A172 (cell line): Measurements from ENCODE around the gene ZNF416. TPM values are rescaled to one million over a fixed set of nuclear protein-coding genes. Genes with fewer than 3 reads are reported as not detected.

Experiments used
- DNase-seq: peaks from one replicate; pipeline ENCODE4 v3.0.0-alpha.2; 2015; ENCODE audit warnings: low spot score
- total RNA-seq: library from RNA; depleted of rRNA; stranded (reverse); fragments of >200 nt; shearing (Covaris generic); gene quantifications from 2 replicates; pipeline ENCODE4 v1.2.3, GENCODE V29; 2014; rRNA removed

Gene ZNF416
- total RNA-seq, 1 experiment from 2014 or later, result 8.5 TPM

- no peak for DNase-seq
These were observed 19.7 kb downstream of the ZNF416 start for GRCh38 chr19:57559008-57559403.

GRCh38 chr19:57558525-57558924, 20.2 kb downstream of the ZNF416 start:
- no peak for DNase-seq

- no peak for DNase-seq
These were observed 21.1 kb downstream of the ZNF416 start for GRCh38 chr19:57557659-57558058.

- DNase-seq, result no peak
These were observed 26.3 kb downstream of the ZNF416 start for GRCh38 chr19:57552432-57552831.

- DNase-seq, result no peak
These were observed 32.2 kb downstream of the ZNF416 start for GRCh38 chr19:57546513-57546912.

- DNase-seq, result no peak
These were observed 40.7 kb downstream of the ZNF416 start for GRCh38 chr19:57537953-57538547.

GRCh38 chr19:57527136-57527881, 51.4 kb downstream of the ZNF416 start, which contains the start of gene ZNF549:
Gene ZNF549 (plus strand): TSS chr19:57527356. CDS start chr19:57527574, 218 bp downstream.
- DNase-seq, result peak; percentile 94

Other genes starting within 250 kb of the ZNF416 start
- gene ZNF304, start 227.6 kb downstream of the ZNF416 start, total RNA-seq, result 13.0 and 14.0 TPM in 2 replicates
- gene TRAPPC2B, start 215.4 kb downstream of the ZNF416 start, total RNA-seq, result 35.3 and 42.1 TPM in 2 replicates
- 4.7 and 10.0 TPM in 2 replicates for gene ZNF547, start 215.4 kb downstream of the ZNF416 start, total RNA-seq
- gene ZNF548, start 189.1 kb downstream of the ZNF416 start, total RNA-seq, result 22.2 and 30.7 TPM in 2 replicates
- gene ZNF17, start 167.8 kb downstream of the ZNF416 start, total RNA-seq, result 10.0 and 19.1 TPM in 2 replicates
- 15.1 and 24.4 TPM in 2 replicates for gene ZNF749, start 143.6 kb downstream of the ZNF416 start, total RNA-seq
- 0.05 and 0.45 TPM in 2 replicates for gene VN1R1, start 121.8 kb downstream of the ZNF416 start, total RNA-seq
- gene ZNF772, start 101.3 kb downstream of the ZNF416 start, total RNA-seq, result 7.4 and 9.0 TPM in 2 replicates
- gene ZNF419, start 91.2 kb downstream of the ZNF416 start, total RNA-seq, result 10.1 and 11.8 TPM in 2 replicates
- gene ZNF773, start 79.0 kb downstream of the ZNF416 start, total RNA-seq, result 4.2 and 15.4 TPM in 2 replicates
- gene ZNF549, start 51.6 kb downstream of the ZNF416 start, total RNA-seq, result 5.4 and 6.1 TPM in 2 replicates
- gene ZNF550, start 19.0 kb downstream of the ZNF416 start, total RNA-seq, result 4.9 and 5.0 TPM in 2 replicates
- gene ZIK1, start 5.2 kb upstream of the ZNF416 start, total RNA-seq, result not detected in 2 replicates
- 13.6 and 20.2 TPM in 2 replicates for gene ZNF530, start 21.0 kb upstream of the ZNF416 start, total RNA-seq
- 36.0 and 48.8 TPM in 2 replicates for gene ZNF134, start 35.3 kb upstream of the ZNF416 start, total RNA-seq
- 15.5 and 15.8 TPM in 2 replicates for gene ZNF211, start 54.3 kb upstream of the ZNF416 start, total RNA-seq
- gene ZSCAN4, start 90.0 kb upstream of the ZNF416 start, total RNA-seq, result 0.12 TPM in 1 of 2 replicates, not detected in the other
- gene ZNF551, start 103.1 kb upstream of the ZNF416 start, total RNA-seq, result 11.2 and 18.7 TPM in 2 replicates
- gene ZNF154, start 130.3 kb upstream of the ZNF416 start, total RNA-seq, result not detected in 2 replicates
- not detected in 2 replicates for gene ZNF671, start 148.7 kb upstream of the ZNF416 start, total RNA-seq
- gene ZNF776, start 167.9 kb upstream of the ZNF416 start, total RNA-seq, result 20.9 and 26.1 TPM in 2 replicates
- 18.9 and 24.6 TPM in 2 replicates for gene ZNF586, start 190.8 kb upstream of the ZNF416 start, total RNA-seq
- gene ZNF552, start 236.0 kb upstream of the ZNF416 start, total RNA-seq, result 4.6 and 11.6 TPM in 2 replicates